H1 (cell line): ENCODE data around the gene GJB4. TPM values are rescaled to one million over a fixed set of nuclear protein-coding genes. Genes with fewer than 3 reads are reported as not detected.

Experiments used
- CTCF ChIA-PET: fragments of 300-600 bp; sonication (Branson Sonifier 250); formaldehyde crosslinking; loops from one replicate; lab custom pipeline; 2021; ENCODE audit not compliant: partially characterized antibody; lab: Charles Lee
- POLR2A ChIA-PET: fragments of 300-600 bp; sonication (Branson Sonifier 250); formaldehyde crosslinking; loops from one replicate; lab custom pipeline; 2021; ENCODE audit warnings: inconsistent platforms; ENCODE audit not compliant: partially characterized antibody; lab: Charles Lee
- DNase-seq, 2 experiments: peaks; one replicate each; pipeline versions ENCODE4 v3.0.0 to v3.0.0-alpha.2; 2010 to 2022; ENCODE audit warnings: low spot score in 2 of 2, low read depth in 1 of 2, mixed read lengths in 1 of 2
- FAIRE-seq: peaks from 2 replicates; lab custom pipeline; 2011; peaks lifted over from hg19 to GRCh38; lab: Jason Lieb, UNC
- H2AFZ ChIP-seq: 2 replicates; pipeline ENCODE4 v1.8.1; 2012; ENCODE audit warnings: low read length, inconsistent platforms
- H2AK5ac ChIP-seq: 2 replicates; pipeline ENCODE4 v1.6.1; 2013; ENCODE audit warnings: low read depth, low read length
- H2BK120ac ChIP-seq: replicated peaks from 2 replicates; pipeline ENCODE3; 2013; ENCODE audit warnings: low read depth, low read length, inconsistent platforms
- H2BK12ac ChIP-seq: 2 replicates; pipeline ENCODE4 v1.6.1; 2013; ENCODE audit warnings: low read depth, low read length
- H2BK15ac ChIP-seq: 2 replicates; pipeline ENCODE4 v1.6.1; 2013; ENCODE audit warnings: low read length
- H2BK20ac ChIP-seq: 2 replicates; pipeline ENCODE4 v1.6.1; 2013; ENCODE audit warnings: low read length
- H2BK5ac ChIP-seq: 2 replicates; pipeline ENCODE4 v1.6.1; 2013; ENCODE audit warnings: low read depth, low read length
- H3K14ac ChIP-seq: 2 replicates; pipeline ENCODE4 v1.6.1; 2013; ENCODE audit warnings: inconsistent platforms; ENCODE audit not compliant: insufficient read length
- H3K18ac ChIP-seq: 2 replicates; pipeline ENCODE4 v1.6.1; 2013; ENCODE audit warnings: low read length; ENCODE audit errors: extremely low read depth
- H3K23ac ChIP-seq: 2 replicates; pipeline ENCODE4 v1.6.1; 2013; ENCODE audit warnings: inconsistent platforms; ENCODE audit not compliant: insufficient read length
- H3K23me2 ChIP-seq: 2 replicates; pipeline ENCODE4 v1.6.1; 2013; ENCODE audit warnings: low read depth, low read length
- H3K27ac ChIP-seq: 2 replicates; pipeline ENCODE4 v1.6.1; 2011; ENCODE audit warnings: low read depth, low read length, inconsistent platforms
- H3K27me3 ChIP-seq, 4 experiments: replicated peaks in 1 of 4; 1 replicate in 1 of 4; 2 replicates in 3 of 4; pipeline versions ENCODE4 v1.6.1 to v1.8.1; 2011 to 2013; ENCODE audit warnings: low read length in 3 of 4, mild to moderate bottlenecking in 3 of 4, inconsistent platforms in 2 of 4, mixed read lengths in 2 of 4, moderate library complexity in 1 of 4; ENCODE audit not compliant: control insufficient read depth in 3 of 4, insufficient read depth in 3 of 4; ENCODE audit errors: extremely low read depth in 1 of 4
- H3K36me3 ChIP-seq, 4 experiments: 2 replicates each; pipeline versions ENCODE4 v1.6.1 to v1.8.1; 2011 to 2013; ENCODE audit warnings: mild to moderate bottlenecking in 4 of 4, low read length in 3 of 4, moderate library complexity in 2 of 4, control low read depth in 1 of 4, inconsistent platforms in 1 of 4; ENCODE audit not compliant: insufficient read depth in 4 of 4, control insufficient read depth in 2 of 4
- H3K4ac ChIP-seq: replicated peaks from 2 replicates; pipeline ENCODE3; 2013; ENCODE audit warnings: low read length, low read depth, mixed read lengths, inconsistent platforms; ENCODE audit not compliant: insufficient read length
- H3K4me1 ChIP-seq, 4 experiments: replicated peaks in 1 of 4; 1 replicate in 1 of 4; 2 replicates in 3 of 4; pipeline versions ENCODE4 v1.6.1 to v1.8.1; 2011 to 2013; ENCODE audit warnings: low read length in 3 of 4, inconsistent platforms in 2 of 4, mixed read lengths in 1 of 4; ENCODE audit not compliant: insufficient read depth in 4 of 4, control insufficient read depth in 3 of 4
- H3K4me2 ChIP-seq, 2 experiments: 2 replicates each; pipeline versions ENCODE4 v1.6.1 to v1.8.1; 2011 to 2013; ENCODE audit warnings: low read depth in 2 of 2, low read length in 2 of 2, control low read depth in 1 of 2, inconsistent platforms in 1 of 2, mild to moderate bottlenecking in 1 of 2; ENCODE audit not compliant: insufficient read depth in 1 of 2
- H3K4me3 ChIP-seq, 4 experiments: fragments of 200-600, 300-600 bp in 1 of 4; sonication (generic), shearing (Covaris generic), sonication (Bioruptor Twin) in 1 of 4; 2 replicates each; pipeline versions ENCODE4 v1.5.1 to v1.8.1; 2011 to 2016; ENCODE audit warnings: low read length in 4 of 4, low read depth in 3 of 4, control low read depth in 2 of 4, inconsistent platforms in 2 of 4, mild to moderate bottlenecking in 2 of 4, mixed read lengths in 1 of 4, moderate library complexity in 1 of 4; ENCODE audit not compliant: insufficient read depth in 2 of 4; ENCODE audit errors: extremely low read depth in 1 of 4
- H3K56ac ChIP-seq: replicated peaks from 2 replicates; pipeline ENCODE3; 2013; ENCODE audit warnings: low read depth, mild to moderate bottlenecking, mixed read lengths, low read length, inconsistent platforms; ENCODE audit not compliant: insufficient read length
- H3K79me1 ChIP-seq: 2 replicates; pipeline ENCODE4 v1.6.1; 2013; ENCODE audit warnings: low read depth, low read length, control low read depth
- H3K79me2 ChIP-seq, 2 experiments: 2 replicates each; pipeline versions ENCODE4 v1.6.1 to v1.8.1; 2012 to 2013; ENCODE audit warnings: low read length in 2 of 2, mild to moderate bottlenecking in 2 of 2, inconsistent platforms in 1 of 2; ENCODE audit not compliant: insufficient read depth in 2 of 2, control insufficient read depth in 1 of 2
- H3K9ac ChIP-seq, 4 experiments: replicated peaks in 1 of 4; 1 replicate in 1 of 4; 2 replicates in 3 of 4; pipeline versions ENCODE4 v1.6.1 to v1.8.1; 2011 to 2013; ENCODE audit warnings: low read depth in 3 of 4, low read length in 3 of 4, control low read depth in 2 of 4, mild to moderate bottlenecking in 2 of 4, moderate library complexity in 2 of 4, inconsistent platforms in 1 of 4; ENCODE audit errors: extremely low read depth in 1 of 4
- H3K9me3 ChIP-seq, 2 experiments: 2 replicates each; pipeline versions ENCODE4 v1.6.1 to v1.8.1; 2012 to 2013; ENCODE audit warnings: mild to moderate bottlenecking in 2 of 2, moderate library complexity in 2 of 2, control low read depth in 1 of 2, inconsistent platforms in 1 of 2, low read depth in 1 of 2, low read length in 1 of 2, mixed read lengths in 1 of 2; ENCODE audit not compliant: insufficient read depth in 2 of 2
- H4K20me1 ChIP-seq, 2 experiments: replicated peaks in 1 of 2; 2 replicates each; pipeline versions ENCODE3 to v1.8.1; 2011 to 2013; ENCODE audit warnings: inconsistent platforms in 2 of 2, low read length in 2 of 2, mild to moderate bottlenecking in 1 of 2; ENCODE audit not compliant: insufficient read depth in 2 of 2, control insufficient read depth in 1 of 2
- H4K5ac ChIP-seq: 2 replicates; pipeline ENCODE4 v1.6.1; 2013; ENCODE audit warnings: low read length, low read depth, mixed read lengths, inconsistent platforms; ENCODE audit not compliant: insufficient read length
- H4K8ac ChIP-seq: 2 replicates; pipeline ENCODE4 v1.8.0; 2013; ENCODE audit warnings: mild to moderate bottlenecking, moderate library complexity, low read length, inconsistent platforms; ENCODE audit not compliant: insufficient read depth; ENCODE audit errors: extremely low read depth
- H4K91ac ChIP-seq: replicated peaks from 2 replicates; pipeline ENCODE3; 2013; ENCODE audit warnings: low read length, mixed read lengths, inconsistent platforms; ENCODE audit not compliant: insufficient read length
- BCL11A ChIP-seq, 2 experiments: IDR thresholded peaks; one replicate each; pipeline ENCODE4 v1.6.1; 2011; ENCODE audit warnings: low read depth in 2 of 2, low read length in 2 of 2, mild to moderate bottlenecking in 2 of 2
- CEBPB ChIP-seq: IDR thresholded peaks from 2 replicates; pipeline ENCODE4 v1.6.1; 2012; ENCODE audit warnings: low read depth, low read length
- KDM5A ChIP-seq: fragments of 200-600 bp; IDR thresholded peaks from 2 replicates; pipeline ENCODE4 v1.7.1; 2012; ENCODE audit warnings: mild to moderate bottlenecking, low read length, inconsistent platforms, mixed read lengths
- NRF1 ChIP-seq: IDR thresholded peaks from 2 replicates; pipeline ENCODE4 v1.6.1; 2011; ENCODE audit warnings: mild to moderate bottlenecking, low read depth, low read length, improper control_type of control experiment
- POU5F1 ChIP-seq: IDR thresholded peaks from 2 replicates; pipeline ENCODE4 v1.6.1; 2011; ENCODE audit warnings: low read depth, mild to moderate bottlenecking, low read length, moderate library complexity
- RAD21 ChIP-seq, 2 experiments: IDR thresholded peaks in 1 of 2; conservative IDR thresholded peaks in 1 of 2; 2 replicates each; pipeline ENCODE4 v1.6.1; 2011; ENCODE audit warnings: low read depth in 2 of 2, low read length in 2 of 2, improper control_type of control experiment in 1 of 2, inconsistent platforms in 1 of 2, mild to moderate bottlenecking in 1 of 2, moderate library complexity in 1 of 2
- SIN3A ChIP-seq, 2 experiments: IDR thresholded peaks in 1 of 2; conservative IDR thresholded peaks in 1 of 2; 2 replicates each; pipeline ENCODE4 v1.6.1; 2011 to 2012; ENCODE audit warnings: low read length in 2 of 2, improper control_type of control experiment in 1 of 2, low read depth in 1 of 2, mild to moderate bottlenecking in 1 of 2
- WGBS, 2 experiments: shearing (Covaris generic) in 1 of 2; methylation state at CpG; one replicate each; pipeline versions ENCODE4 v1.1.6 to v1.1.7; 2013 to 2015; ENCODE audit warnings: low lambda C conversion rate in 2 of 2, mixed read lengths in 2 of 2, inconsistent platforms in 1 of 2, low coverage in 1 of 2, missing lambda C conversion rate in 1 of 2; ENCODE audit not compliant: insufficient replicate concordance in 2 of 2, insufficient coverage in 1 of 2, insufficient read length in 1 of 2; ENCODE audit errors: extremely low coverage in 1 of 2, missing lambda C conversion rate in 1 of 2; 5-methylcytosine and 5-hydroxymethylcytosine counted together
- polyA plus RNA-seq, 7 experiments: library from polyadenylated mRNA; depleted of rRNA in 3 of 7; stranded (reverse) in 5 of 7; unstranded in 2 of 7; fragments of >200 nt in 5 of 7; fragments of 200-250 nt in 2 of 7; gene quantifications; 1 replicate in 5 of 7; 2 replicates in 1 of 7; 4 replicates in 1 of 7; pipeline versions ENCODE4 v1.2.1 to v1.2.3, GENCODE V29; 2011 to 2013; ENCODE audit warnings: missing spikeins in 2 of 7, mixed read lengths in 2 of 7
- total RNA-seq: library from RNA; stranded (reverse); fragmentation: NEBNext Ultra II Directional; extraction: Animal tissue kit (Norgen Biotek cat#: 25700); gene quantifications from 2 replicates; pipeline ENCODE4 v1.2.1, GENCODE V29; 2021
- TF ChIP-seq, protein P1 (sequence below): IDR thresholded peaks from 2 replicates; pipeline ENCODE4 v1.6.1; 2012; ENCODE audit warnings: low read length, inconsistent platforms

Gene GJB4
- total and polyA plus RNA-seq, 2 of the 8 experiments (the other 6 are each of a cell fraction or from before 2014, with no cell fraction given): 0.20 to 0.41 TPM

DNA sequence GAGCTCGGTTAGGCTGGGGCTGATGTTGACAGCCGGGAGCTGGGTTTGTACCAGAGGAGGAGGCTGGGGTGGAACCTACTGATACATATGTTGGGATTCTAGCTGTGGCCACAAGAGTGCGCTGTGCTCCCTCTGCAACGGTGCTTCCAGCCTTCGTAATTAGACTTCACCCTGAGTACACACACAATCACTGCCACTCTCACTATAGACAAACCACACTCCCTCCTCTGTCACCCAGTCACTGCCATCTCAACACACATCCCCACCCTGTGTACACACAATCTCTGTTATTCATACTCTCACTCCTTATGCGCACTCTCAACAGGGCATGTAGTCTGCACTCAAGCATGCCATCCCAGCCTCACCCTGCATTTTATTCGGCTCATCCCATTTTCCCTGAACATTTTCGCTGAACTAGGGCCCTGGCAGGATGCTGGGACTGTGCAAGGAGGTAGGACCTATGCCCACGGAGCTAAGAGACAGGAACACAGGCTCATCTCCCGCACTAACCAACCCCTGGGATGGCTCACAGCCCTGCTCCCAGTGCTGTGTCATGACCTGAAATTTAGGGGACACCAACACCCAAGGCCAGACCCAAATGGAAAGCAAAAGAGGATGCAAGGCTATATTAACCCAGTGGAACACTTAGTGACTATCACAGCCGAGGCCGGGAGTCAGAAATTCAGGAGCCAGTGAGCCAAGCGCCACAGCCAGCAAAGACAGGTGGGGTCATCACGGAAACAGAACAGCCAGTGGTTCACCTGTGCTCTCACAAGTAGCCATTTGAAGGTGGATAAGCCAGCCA, 27.2 kb downstream of the GJB4 start:
- Histone ChIP-seq H4K91ac (no peak overlapping the region), H3K9me3 (no peaks in the 10 kb centered on the region), H3K14ac (no peak overlapping the region), H3K4ac (no peak overlapping the region), H2BK20ac (peak overlapping the region; percentile 41; the same call in 1 of the 2 replicates), H3K4me2 (no peak overlapping the region), H4K20me1 (no peaks in the 10 kb centered on the region), H2BK120ac (no peak overlapping the region), H4K8ac (no peak overlapping the region), H3K4me1 (peaks cover 0 to 9% (median 4%) of the 10 kb centered on the region in 4 experiments; a peak in 4 of 7 replicates), H3K18ac (no peak overlapping the region), H3K9ac (no peak overlapping the region), H2BK12ac (0 out of 2 replicates have a peak overlapping the region, but pooled peaks have one; percentile 1), H3K79me1 (no peaks in the 10 kb centered on the region), H3K23ac (no peak overlapping the region), H2AK5ac (no peak overlapping the region), H2AFZ (no peak overlapping the region), H4K5ac (no peak overlapping the region), H2BK5ac (0 out of 2 replicates have a peak overlapping the region, but pooled peaks have one; percentile 8), H3K4me3 (no peak overlapping the region), H3K56ac (no peak overlapping the region), H2BK15ac (no peak overlapping the region), H3K79me2 (no peaks in the 10 kb centered on the region), H3K36me3 (no peaks in the 10 kb centered on the region), H3K27me3 (peaks cover 0 to 8% (median 4%) of the 10 kb centered on the region in 4 experiments; a peak in 5 of 7 replicates), H3K27ac (no peak overlapping the region), H3K23me2 (peaks cover 3% of the 10 kb centered on the region; the same call in 1 of the 2 replicates)
- DNase-seq (peak in 1 of 2 experiments; percentile 73), FAIRE-seq (peak; percentile 83)
- POLR2A ChIA-PET: no interaction called here
- WGBS, 2 experiments: 53% methylated on average over 14 of the region's 14 CpGs; no CpG with 5 or more reads in 1 of the 2 experiments
- CTCF ChIA-PET: interaction anchor here (0.6 to 12.6 kb wide), 27 partner anchors 10 to 469 kb away, joined by 3 to 230 read pairs (median 5); partner anchors contain the start of gene SMIM12
- TF ChIP-seq CEBPB (no peak), BCL11A (IDR thresholded peaks at IDR 0.05; ENCODE audit: low read depth in 2 of 2, low read length in 2 of 2) (no peak), NRF1 (no peak), SIN3A (conservative IDR thresholded peaks at IDR 0.05 in 1 of 2, IDR thresholded peaks at IDR 0.05 in 1 of 2; ENCODE audit: low read depth in 1 of 2, low read length in 2 of 2) (peak in 1 of 2 experiments; percentile 59; a peak in 1 of 4 replicates), POU5F1 (no peak), RAD21 (IDR thresholded peaks at IDR 0.05 in 1 of 2, conservative IDR thresholded peaks at IDR 0.05 in 1 of 2; ENCODE audit: low read depth in 2 of 2, low read length in 2 of 2) (peak; percentile 93), KDM5A (no peak)
- TF ChIP-seq, protein P1, sequence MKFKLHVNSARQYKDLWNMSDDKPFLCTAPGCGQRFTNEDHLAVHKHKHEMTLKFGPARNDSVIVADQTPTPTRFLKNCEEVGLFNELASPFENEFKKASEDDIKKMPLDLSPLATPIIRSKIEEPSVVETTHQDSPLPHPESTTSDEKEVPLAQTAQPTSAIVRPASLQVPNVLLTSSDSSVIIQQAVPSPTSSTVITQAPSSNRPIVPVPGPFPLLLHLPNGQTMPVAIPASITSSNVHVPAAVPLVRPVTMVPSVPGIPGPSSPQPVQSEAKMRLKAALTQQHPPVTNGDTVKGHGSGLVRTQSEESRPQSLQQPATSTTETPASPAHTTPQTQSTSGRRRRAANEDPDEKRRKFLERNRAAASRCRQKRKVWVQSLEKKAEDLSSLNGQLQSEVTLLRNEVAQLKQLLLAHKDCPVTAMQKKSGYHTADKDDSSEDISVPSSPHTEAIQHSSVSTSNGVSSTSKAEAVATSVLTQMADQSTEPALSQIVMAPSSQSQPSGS: no peak
